SH-SY5Y (cell line): ENCODE measurements around the gene ZCCHC7.

Experiments
- GATA2 ChIP-seq: IDR thresholded peaks from 2 replicates; pipeline ENCODE4 v1.6.1; 2011; ENCODE audit warnings: mild to moderate bottlenecking, low read depth, low read length
- GATA3 ChIP-seq: IDR thresholded peaks from 2 replicates; pipeline ENCODE4 v1.6.1; 2011; ENCODE audit warnings: low read depth, mild to moderate bottlenecking, low read length, moderate library complexity

DNA sequence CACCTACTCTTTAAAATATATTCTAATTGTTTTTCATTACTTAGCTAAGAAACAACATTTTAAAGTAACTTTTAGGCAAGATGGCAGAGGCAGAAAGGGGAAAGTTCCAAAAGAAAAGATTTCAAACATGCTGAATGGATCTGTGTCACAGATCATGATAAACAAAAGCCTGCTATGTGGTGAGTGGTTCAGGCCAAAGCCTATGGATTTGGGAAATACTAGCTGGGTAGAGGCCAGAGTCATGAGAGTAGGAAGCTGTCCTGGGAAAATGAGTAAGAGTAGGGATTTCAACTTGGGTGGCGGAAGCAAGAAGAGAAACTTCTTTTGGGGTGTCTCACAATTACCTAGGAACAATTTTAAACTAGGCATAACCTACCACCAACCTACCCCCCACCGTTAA is 233.4 kb downstream of the ZCCHC7 start:
- TF ChIP-seq GATA3 (no peak), GATA2 (no peak)
